Endodermal cell (in vitro differentiated cells): ENCODE results near the gene DPP6. TPM values are rescaled to one million over a fixed set of nuclear protein-coding genes. Genes with fewer than 3 reads are reported as not detected.

Experiments used
- DNase-seq: peaks from one replicate; pipeline ENCODE4 v3.0.0-alpha.2; 2017
- H3K27ac ChIP-seq: 2 replicates; pipeline ENCODE4 v1.5.1; 2013; ENCODE audit warnings: mild to moderate bottlenecking, low read depth, low read length, moderate library complexity
- H3K27me3 ChIP-seq: 2 replicates; pipeline ENCODE4 v1.6.1; 2013; ENCODE audit warnings: mild to moderate bottlenecking, low read length, moderate library complexity; ENCODE audit not compliant: insufficient read depth, control insufficient read depth, poor library complexity, severe bottlenecking
- H3K36me3 ChIP-seq: 2 replicates; pipeline ENCODE4 v1.7.0; 2013; ENCODE audit warnings: mild to moderate bottlenecking, low read length, moderate library complexity; ENCODE audit not compliant: control insufficient read depth, insufficient read depth
- H3K4me1 ChIP-seq: one replicate; pipeline ENCODE4 v1.7.0; 2013; ENCODE audit warnings: low read length; ENCODE audit not compliant: control insufficient read depth, insufficient read depth
- H3K4me3 ChIP-seq: 2 replicates; pipeline ENCODE4 v1.5.1; 2013; ENCODE audit warnings: mild to moderate bottlenecking, low read length, moderate library complexity
- H3K9ac ChIP-seq: 2 replicates; pipeline ENCODE4 v1.6.1; 2013; ENCODE audit warnings: mild to moderate bottlenecking, low read length, moderate library complexity; ENCODE audit not compliant: poor library complexity, severe bottlenecking; ENCODE audit errors: extremely low read depth
- H3K9me3 ChIP-seq: 2 replicates; pipeline ENCODE4 v1.6.1; 2013; ENCODE audit warnings: mild to moderate bottlenecking, low read length, moderate library complexity; ENCODE audit not compliant: control insufficient read depth
- H3K27ac Mint-ChIP-seq: 2 replicates; pipeline ENCODE4 v1.8.0; 2020; ENCODE audit warnings: mixed read lengths
- H3K27me3 Mint-ChIP-seq: 2 replicates; pipeline ENCODE4 v1.8.0; 2021; ENCODE audit warnings: mild to moderate bottlenecking, mixed read lengths; ENCODE audit not compliant: insufficient read depth
- H3K36me3 Mint-ChIP-seq: 2 replicates; pipeline ENCODE4 v1.8.0; 2020; ENCODE audit warnings: low read depth, mixed read lengths
- H3K4me1 Mint-ChIP-seq: 2 replicates; pipeline ENCODE4 v1.8.0; 2020; ENCODE audit warnings: mixed read lengths
- H3K4me3 Mint-ChIP-seq: 2 replicates; pipeline ENCODE4 v1.8.0; 2020; ENCODE audit warnings: mild to moderate bottlenecking, moderate library complexity, mixed read lengths
- H3K9me3 Mint-ChIP-seq: 2 replicates; pipeline ENCODE4 v1.8.0; 2020; ENCODE audit warnings: mild to moderate bottlenecking, mixed read lengths
- WGBS, 2 experiments: methylation state at CpG; one replicate each; pipeline versions ENCODE4 v1.1.5 to v1.1.7; 2013; ENCODE audit warnings: missing lambda C conversion rate in 2 of 2, mixed read lengths in 1 of 2; ENCODE audit not compliant: insufficient coverage in 1 of 2, insufficient read length in 1 of 2; 5-methylcytosine and 5-hydroxymethylcytosine counted together
- total RNA-seq, 2 donors: library from RNA; stranded (reverse); fragmentation: NEBNext Ultra II Directional in 1 of 2; extraction: Animal tissue kit (Norgen Biotek cat#: 25700) in 1 of 2; gene quantifications; 2 replicates in 1 of 2; 3 replicates in 1 of 2; pipeline ENCODE4 v1.2.1, GENCODE V29; 2021
- TF ChIP-seq, protein P1 (sequence below): fragments of 200-600 bp; sonication (generic); conservative IDR thresholded peaks from 2 replicates; pipeline ENCODE4 v1.5.0; 2021; ENCODE audit warnings: antibody characterized with exemption, mild to moderate bottlenecking

DPP6 gene
- total RNA-seq, 2 donors from 2014 or later = 1.7 to 3.0 TPM

DNA sequence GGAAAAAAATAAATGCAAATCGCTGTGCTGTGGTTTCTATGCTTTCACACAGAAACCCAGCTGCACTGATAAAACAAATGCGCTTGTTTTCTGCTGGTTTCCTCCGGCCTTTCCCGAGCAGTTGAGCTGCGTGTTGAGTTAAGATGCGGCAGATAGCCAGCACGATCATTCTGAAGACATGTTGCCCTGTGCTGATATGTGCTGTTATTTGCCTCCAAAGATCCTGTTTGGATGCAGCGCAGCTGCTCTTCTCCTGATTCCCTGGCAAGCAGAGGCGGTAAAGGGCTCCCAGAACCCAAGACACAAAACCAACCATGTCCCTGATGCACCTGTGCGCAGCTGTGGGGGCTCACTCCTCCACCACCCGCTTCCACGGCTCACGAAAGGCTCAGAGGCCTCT, 725.3 kb downstream of the DPP6 start:
- peaks cover 2% of the 10 kb centered on the region for H3K9me3 Mint-ChIP-seq
- no peaks in the 10 kb centered on the region for H3K27me3 Mint-ChIP-seq
- Histone ChIP-seq H3K36me3 (no peaks in the 10 kb centered on the region), H3K27me3 (no peaks in the 10 kb centered on the region), H3K9me3 (no peaks in the 10 kb centered on the region), H3K9ac (no peak overlapping the region), H3K4me1 (no peaks in the 10 kb centered on the region), H3K27ac (no peak overlapping the region), H3K4me3 (no peak overlapping the region)
- no peak overlapping the region for H3K27ac Mint-ChIP-seq
- DNase-seq = no peak
- H3K36me3 Mint-ChIP-seq = no peaks in the 10 kb centered on the region
- H3K4me1 Mint-ChIP-seq = no peaks in the 10 kb centered on the region
- H3K4me3 Mint-ChIP-seq = no peak overlapping the region
- 90 to 96% methylated on average over 6 to 13 of the region's 13 CpGs for WGBS, 2 experiments
- TF ChIP-seq, protein P1, sequence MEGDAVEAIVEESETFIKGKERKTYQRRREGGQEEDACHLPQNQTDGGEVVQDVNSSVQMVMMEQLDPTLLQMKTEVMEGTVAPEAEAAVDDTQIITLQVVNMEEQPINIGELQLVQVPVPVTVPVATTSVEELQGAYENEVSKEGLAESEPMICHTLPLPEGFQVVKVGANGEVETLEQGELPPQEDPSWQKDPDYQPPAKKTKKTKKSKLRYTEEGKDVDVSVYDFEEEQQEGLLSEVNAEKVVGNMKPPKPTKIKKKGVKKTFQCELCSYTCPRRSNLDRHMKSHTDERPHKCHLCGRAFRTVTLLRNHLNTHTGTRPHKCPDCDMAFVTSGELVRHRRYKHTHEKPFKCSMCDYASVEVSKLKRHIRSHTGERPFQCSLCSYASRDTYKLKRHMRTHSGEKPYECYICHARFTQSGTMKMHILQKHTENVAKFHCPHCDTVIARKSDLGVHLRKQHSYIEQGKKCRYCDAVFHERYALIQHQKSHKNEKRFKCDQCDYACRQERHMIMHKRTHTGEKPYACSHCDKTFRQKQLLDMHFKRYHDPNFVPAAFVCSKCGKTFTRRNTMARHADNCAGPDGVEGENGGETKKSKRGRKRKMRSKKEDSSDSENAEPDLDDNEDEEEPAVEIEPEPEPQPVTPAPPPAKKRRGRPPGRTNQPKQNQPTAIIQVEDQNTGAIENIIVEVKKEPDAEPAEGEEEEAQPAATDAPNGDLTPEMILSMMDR = no peak

DNA sequence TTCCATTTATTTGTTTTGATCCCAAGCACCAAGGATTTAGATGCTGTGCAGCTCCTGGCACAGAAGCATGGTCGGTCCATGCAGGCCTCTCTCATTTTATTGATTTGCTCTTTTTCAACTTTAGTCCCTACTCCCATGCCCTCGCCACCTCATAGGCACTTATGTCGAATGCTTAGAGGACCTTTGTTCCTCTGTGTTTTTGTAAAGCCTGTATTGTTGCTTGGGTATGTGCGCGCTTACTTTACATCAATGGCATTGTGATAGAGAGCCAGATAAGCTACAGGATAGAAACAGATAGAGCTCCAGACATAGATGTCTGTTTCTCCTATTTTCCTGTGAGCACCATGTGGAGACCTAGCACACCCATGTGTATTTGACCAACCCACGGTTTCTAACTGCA, 725.7 kb downstream of the DPP6 start:
- no peak overlapping the region for H3K4me3 ChIP-seq
- TF ChIP-seq, protein P1 = no peak
- no peak for DNase-seq
- no peaks in the 10 kb centered on the region for H3K27me3 ChIP-seq
- no peaks in the 10 kb centered on the region for H3K4me1 ChIP-seq
- H3K27ac ChIP-seq = no peak overlapping the region
- WGBS, 2 experiments = 93 to 100% methylated on average over 4 to 6 of the region's 6 CpGs
- Mint-ChIP-seq H3K4me3 (no peak overlapping the region), H3K36me3 (no peaks in the 10 kb centered on the region), H3K27ac (no peak overlapping the region), H3K4me1 (no peaks in the 10 kb centered on the region), H3K27me3 (no peaks in the 10 kb centered on the region), H3K9me3 (peaks cover 2% of the 10 kb centered on the region)
- H3K9me3 ChIP-seq = no peaks in the 10 kb centered on the region
- no peaks in the 10 kb centered on the region for H3K36me3 ChIP-seq
- no peak overlapping the region for H3K9ac ChIP-seq

DNA sequence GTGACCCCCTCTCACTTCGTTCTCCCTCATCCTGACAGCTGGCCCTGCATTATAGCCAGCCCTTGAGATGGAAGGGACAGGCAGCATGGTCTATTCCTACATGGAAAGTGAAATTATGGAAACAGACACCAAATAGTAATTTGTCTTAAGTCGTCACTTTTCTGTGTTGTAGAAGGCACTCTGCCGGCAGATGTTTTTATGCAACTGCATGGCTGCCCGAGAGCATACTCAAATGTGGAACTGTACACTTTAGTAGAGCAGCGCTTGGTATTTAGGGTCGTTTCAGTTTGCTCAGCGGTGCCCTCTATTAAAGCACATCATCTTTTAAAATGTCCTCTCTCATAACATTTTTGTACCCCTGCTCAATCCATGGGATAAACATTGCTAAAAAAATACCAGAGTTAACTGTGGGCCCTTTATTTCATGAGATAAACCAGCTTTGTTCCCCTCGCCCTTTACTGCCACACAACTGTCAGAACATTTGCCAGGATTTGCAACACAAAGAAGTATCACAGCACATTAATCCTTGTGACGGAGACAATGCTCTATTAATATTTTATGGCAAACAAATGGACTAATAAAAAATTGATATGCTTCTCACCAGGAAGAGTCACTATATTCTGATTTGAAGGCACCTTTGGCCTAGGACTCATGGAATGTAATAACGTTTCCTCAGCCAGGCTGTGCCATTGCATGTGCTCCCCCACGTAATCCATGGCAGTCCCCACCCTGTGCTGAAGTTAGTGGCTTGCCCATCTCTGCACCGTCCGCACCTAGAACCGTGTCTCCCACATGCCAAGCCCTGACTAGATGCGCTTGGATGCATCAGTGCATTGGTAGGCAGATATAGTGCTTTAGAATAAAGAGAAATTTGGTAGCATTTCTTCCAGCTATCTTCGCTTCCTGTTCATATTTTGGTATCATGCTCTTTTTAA, 729.4 kb downstream of the DPP6 start:
- Histone ChIP-seq H3K4me1 (no peaks in the 10 kb centered on the region), H3K36me3 (no peaks in the 10 kb centered on the region), H3K27ac (no peak overlapping the region), H3K9ac (no peak overlapping the region), H3K4me3 (no peak overlapping the region), H3K9me3 (no peaks in the 10 kb centered on the region), H3K27me3 (no peaks in the 10 kb centered on the region)
- Mint-ChIP-seq H3K27ac (no peak overlapping the region), H3K27me3 (no peaks in the 10 kb centered on the region), H3K4me3 (no peak overlapping the region), H3K9me3 (peaks cover 2% of the 10 kb centered on the region), H3K4me1 (no peaks in the 10 kb centered on the region), H3K36me3 (no peaks in the 10 kb centered on the region)
- no peak for DNase-seq
- WGBS, 2 experiments = 89 to 94% methylated on average over 11 to 16 of the region's 16 CpGs
- TF ChIP-seq, protein P1 = no peak
